Measurements from ENCODE around the gene ROR1. TPM values are rescaled to one million over a fixed set of nuclear protein-coding genes. Genes with fewer than 3 reads are reported as not detected.

The ROR1 gene
- total RNA-seq, 6 experiments from 2014 or later = 0.04 to 0.58 (median 0.37) TPM

GRCh38 chr1:64162151-64162550 is 388.3 kb downstream of the ROR1 start:
- WGBS (ENCODE audit: insufficient coverage, low coverage, low lambda C conversion rate, missing lambda C conversion rate) = 76% methylated on average over 6 of the region's 6 CpGs
- intact Hi-C loops (cut with DNase I) = no loop called here
- Histone ChIP-seq H3K4me3 (no peak overlapping the region), H3K27ac (no peak overlapping the region), H3K36me3 (no peaks in the 10 kb centered on the region), H3K4me1 (no peaks in the 10 kb centered on the region), H3K27me3 (no peaks in the 10 kb centered on the region), H3K9me3 (no peaks in the 10 kb centered on the region)
- DNase-seq = no peak
- no peak for ATAC-seq
- TF ChIP-seq CTCF (IDR thresholded peaks at IDR 0.05) (no peak), POLR2A (IDR thresholded peaks at IDR 0.05) (no peak)

GRCh38 chr1:64162804-64163203 is 389.0 kb downstream of the ROR1 start:
- TF ChIP-seq POLR2A (IDR thresholded peaks at IDR 0.05) (no peak), CTCF (IDR thresholded peaks at IDR 0.05) (no peak)
- Histone ChIP-seq H3K36me3 (no peaks in the 10 kb centered on the region), H3K27ac (no peak overlapping the region), H3K4me3 (no peak overlapping the region), H3K9me3 (no peaks in the 10 kb centered on the region), H3K4me1 (no peaks in the 10 kb centered on the region), H3K27me3 (no peaks in the 10 kb centered on the region)
- intact Hi-C loops (cut with DNase I) = no loop called here
- ATAC-seq (no peak), DNase-seq (no peak)
- 100% methylated on average over 1 of the region's 1 CpG for WGBS (ENCODE audit: insufficient coverage, low coverage, low lambda C conversion rate, missing lambda C conversion rate)

GRCh38 chr1:64163431-64163830 is 389.6 kb downstream of the ROR1 start:
- no peak overlapping the region for H3K4me3 ChIP-seq
- H3K4me1 ChIP-seq = no peaks in the 10 kb centered on the region
- no peak overlapping the region for H3K27ac ChIP-seq
- no peak for DNase-seq
- no peaks in the 10 kb centered on the region for H3K36me3 ChIP-seq
- intact Hi-C loops (cut with DNase I) = no loop called here
- TF ChIP-seq POLR2A (IDR thresholded peaks at IDR 0.05) (no peak), CTCF (IDR thresholded peaks at IDR 0.05) (no peak)
- WGBS (ENCODE audit: insufficient coverage, low coverage, low lambda C conversion rate, missing lambda C conversion rate) = 66% methylated on average over 3 of the region's 4 CpGs
- no peaks in the 10 kb centered on the region for H3K27me3 ChIP-seq
- no peaks in the 10 kb centered on the region for H3K9me3 ChIP-seq
- no peak for ATAC-seq

GRCh38 chr1:64163970-64164369 is 390.2 kb downstream of the ROR1 start:
- ATAC-seq (no peak), DNase-seq (no peak)
- H3K9me3 ChIP-seq = no peaks in the 10 kb centered on the region
- H3K27me3 ChIP-seq = no peaks in the 10 kb centered on the region
- 57% methylated on average over 1 of the region's 1 CpG for WGBS (ENCODE audit: insufficient coverage, low coverage, low lambda C conversion rate, missing lambda C conversion rate)
- intact Hi-C loops (cut with DNase I) = no loop called here
- TF ChIP-seq POLR2A (IDR thresholded peaks at IDR 0.05) (no peak), CTCF (IDR thresholded peaks at IDR 0.05) (peak in 2 of 4 donors; percentile 5 to 17)
- no peak overlapping the region for H3K27ac ChIP-seq
- no peaks in the 10 kb centered on the region for H3K36me3 ChIP-seq
- no peak overlapping the region for H3K4me3 ChIP-seq
- H3K4me1 ChIP-seq = no peaks in the 10 kb centered on the region

GRCh38 chr1:64166629-64167028 is 392.8 kb downstream of the ROR1 start:
- Histone ChIP-seq H3K9me3 (no peaks in the 10 kb centered on the region), H3K27ac (no peak overlapping the region), H3K27me3 (no peaks in the 10 kb centered on the region), H3K4me3 (no peak overlapping the region), H3K36me3 (no peaks in the 10 kb centered on the region), H3K4me1 (no peaks in the 10 kb centered on the region)
- intact Hi-C loops (cut with DNase I) = no loop called here
- DNase-seq (no peak), ATAC-seq (no peak)
- TF ChIP-seq POLR2A (IDR thresholded peaks at IDR 0.05) = no peak
- no peak for TF ChIP-seq CTCF (IDR thresholded peaks at IDR 0.05)
- 64% methylated on average over 3 of the region's 3 CpGs for WGBS (ENCODE audit: insufficient coverage, low coverage, low lambda C conversion rate, missing lambda C conversion rate)

Measured in right lobe of liver (tissue), 6 donors.